ENCODE data around the gene SYNE2. TPM values are rescaled to one million over a fixed set of nuclear protein-coding genes. Genes with fewer than 3 reads are reported as not detected.

SYNE2 gene
- total and polyA plus RNA-seq, 4 experiments from 2014 or later, result 14.2 to 280 (median 189) TPM

- no peak overlapping the region for H3K4me3 ChIP-seq (ENCODE audit: low read length in 2 of 2)
- no peak for DNase-seq
- ChIA-PET CTCF (ENCODE audit: partially characterized antibody) (interaction anchor here (1.2 to 1.3 kb wide), 2 partner anchors 9 to 44 kb away, joined by 3 read pairs; no protein-coding TSS in a partner anchor), POLR2A (ENCODE audit: partially characterized antibody) (interaction anchor here (0.6 kb wide), 1 partner anchor 30 kb away, joined by 3 read pairs; no protein-coding TSS in a partner anchor)
- no peak overlapping the region for H3K27ac ChIP-seq (ENCODE audit: low read depth, low read length)
- Mint-ChIP-seq H3K27me3 (peaks cover 0 to 3% of the 10 kb centered on the region in 2 donors), H3K27ac (peak overlapping the region in 5 of 7 donors; percentile 10 to 70 (median 38)), H3K4me3 (no peak overlapping the region), H3K4me1 (peaks cover 0 to 8% (median 4%) of the 10 kb centered on the region in 4 donors), H3K9me3 (peaks cover 0 to 3% (median 0%) of the 10 kb centered on the region in 8 donors), H3K36me3 (peaks cover 10 to 16% of the 10 kb centered on the region in 2 donors)
- intact Hi-C loops (cut with micrococcal nuclease), result no loop called here
- no peaks in the 10 kb centered on the region for H3K9me3 ChIP-seq (ENCODE audit: control insufficient read depth in 1 of 2, low read length in 2 of 2)
- H3K27me3 ChIP-seq (ENCODE audit: insufficient read depth, low read length), result no peaks in the 10 kb centered on the region
- peaks cover 3% of the 10 kb centered on the region for H3K36me3 ChIP-seq (ENCODE audit: insufficient read depth, low read length)
- no peaks in the 10 kb centered on the region for H3K4me1 ChIP-seq (ENCODE audit: insufficient read depth, low read length)
Observed at GRCh38 chr14:64234877-64235651, 382.3 kb downstream of the SYNE2 start.

GRCh38 chr14:64235652-64236640 lies 383.1 kb downstream of the SYNE2 start:
- H3K4me1 Mint-ChIP-seq, result peaks cover 0 to 8% (median 4%) of the 10 kb centered on the region in 4 donors
- Histone ChIP-seq H3K4me3 (ENCODE audit: low read length in 2 of 2) (no peak overlapping the region), H3K36me3 (ENCODE audit: insufficient read depth, low read length) (peaks cover 3% of the 10 kb centered on the region), H3K9me3 (ENCODE audit: control insufficient read depth in 1 of 2, low read length in 2 of 2) (no peaks in the 10 kb centered on the region), H3K27ac (ENCODE audit: low read depth, low read length) (no peak overlapping the region), H3K27me3 (ENCODE audit: insufficient read depth, low read length) (no peaks in the 10 kb centered on the region), H3K4me1 (ENCODE audit: insufficient read depth, low read length) (no peaks in the 10 kb centered on the region)
- POLR2A ChIA-PET (ENCODE audit: partially characterized antibody), result no interaction called here
- no peak for DNase-seq
- peaks cover 0 to 3% of the 10 kb centered on the region in 2 donors for H3K27me3 Mint-ChIP-seq
- CTCF ChIA-PET (ENCODE audit: partially characterized antibody), result interaction anchor here (1.2 to 1.3 kb wide), 2 partner anchors 9 to 44 kb away, joined by 3 read pairs; no protein-coding TSS in a partner anchor
- H3K4me3 Mint-ChIP-seq, result peak overlapping the region in 1 of 8 donors; percentile 2
- intact Hi-C loops (cut with micrococcal nuclease), result no loop called here
- peaks cover 7 to 12% of the 10 kb centered on the region in 2 donors for H3K36me3 Mint-ChIP-seq
- peak overlapping the region in 6 of 7 donors; percentile 5 to 81 (median 72) for H3K27ac Mint-ChIP-seq
- peaks cover 0 to 3% (median 0%) of the 10 kb centered on the region in 8 donors for H3K9me3 Mint-ChIP-seq

- H3K27ac ChIP-seq (ENCODE audit: low read depth, low read length), result no peak overlapping the region
- H3K36me3 ChIP-seq (ENCODE audit: insufficient read depth, low read length), result no peaks in the 10 kb centered on the region
- no peaks in the 10 kb centered on the region for H3K9me3 ChIP-seq (ENCODE audit: control insufficient read depth in 1 of 2, low read length in 2 of 2)
- H3K27me3 ChIP-seq (ENCODE audit: insufficient read depth, low read length), result no peaks in the 10 kb centered on the region
- peaks cover 0 to 3% of the 10 kb centered on the region in 2 donors for H3K36me3 Mint-ChIP-seq
- H3K4me1 Mint-ChIP-seq, result peaks cover 0 to 8% (median 4%) of the 10 kb centered on the region in 4 donors
- CTCF ChIA-PET (ENCODE audit: partially characterized antibody), result no interaction called here
- H3K4me1 ChIP-seq (ENCODE audit: insufficient read depth, low read length), result no peaks in the 10 kb centered on the region
- peak overlapping the region in 1 of 7 donors; percentile 31 for H3K27ac Mint-ChIP-seq
- DNase-seq, result no peak
- H3K27me3 Mint-ChIP-seq, result peaks cover 3 to 12% of the 10 kb centered on the region in 2 donors
- POLR2A ChIA-PET (ENCODE audit: partially characterized antibody), result no interaction called here
- H3K4me3 Mint-ChIP-seq, result no peak overlapping the region
- no peak overlapping the region for H3K4me3 ChIP-seq (ENCODE audit: low read length in 2 of 2)
- intact Hi-C loops (cut with micrococcal nuclease), result no loop called here
- peaks cover 0 to 6% (median 0%) of the 10 kb centered on the region in 8 donors for H3K9me3 Mint-ChIP-seq
Observed at GRCh38 chr14:64238049-64238448, 385.2 kb downstream of the SYNE2 start.

GRCh38 chr14:64238631-64239030 lies 385.8 kb downstream of the SYNE2 start:
- ChIA-PET POLR2A (ENCODE audit: partially characterized antibody) (no interaction called here), CTCF (ENCODE audit: partially characterized antibody) (no interaction called here)
- Mint-ChIP-seq H3K27me3 (peaks cover 3 to 12% of the 10 kb centered on the region in 2 donors), H3K4me1 (peaks cover 0 to 8% (median 3%) of the 10 kb centered on the region in 4 donors), H3K9me3 (peaks cover 0 to 6% (median 0%) of the 10 kb centered on the region in 8 donors), H3K4me3 (no peak overlapping the region), H3K27ac (peak overlapping the region in 1 of 7 donors; percentile 29), H3K36me3 (peaks cover 0 to 3% of the 10 kb centered on the region in 2 donors)
- H3K36me3 ChIP-seq (ENCODE audit: insufficient read depth, low read length), result no peaks in the 10 kb centered on the region
- no peak for DNase-seq
- H3K27me3 ChIP-seq (ENCODE audit: insufficient read depth, low read length), result no peaks in the 10 kb centered on the region
- no peaks in the 10 kb centered on the region for H3K4me1 ChIP-seq (ENCODE audit: insufficient read depth, low read length)
- intact Hi-C loops (cut with micrococcal nuclease), result no loop called here
- H3K27ac ChIP-seq (ENCODE audit: low read depth, low read length), result no peak overlapping the region
- no peak overlapping the region for H3K4me3 ChIP-seq (ENCODE audit: low read length in 2 of 2)
- no peaks in the 10 kb centered on the region for H3K9me3 ChIP-seq (ENCODE audit: control insufficient read depth in 1 of 2, low read length in 2 of 2)

GRCh38 chr14:64244279-64244678 lies 391.5 kb downstream of the SYNE2 start:
- H3K4me1 Mint-ChIP-seq, result peaks cover 0 to 1% (median 0%) of the 10 kb centered on the region in 4 donors
- no peaks in the 10 kb centered on the region for H3K36me3 ChIP-seq (ENCODE audit: insufficient read depth, low read length)
- H3K27ac Mint-ChIP-seq, result no peak overlapping the region
- no peaks in the 10 kb centered on the region for H3K4me1 ChIP-seq (ENCODE audit: insufficient read depth, low read length)
- H3K4me3 Mint-ChIP-seq, result no peak overlapping the region
- no peaks in the 10 kb centered on the region for H3K27me3 ChIP-seq (ENCODE audit: insufficient read depth, low read length)
- ChIA-PET CTCF (ENCODE audit: partially characterized antibody) (no interaction called here), POLR2A (ENCODE audit: partially characterized antibody) (no interaction called here)
- DNase-seq, result no peak
- intact Hi-C loops (cut with micrococcal nuclease), result no loop called here
- no peaks in the 10 kb centered on the region for H3K9me3 ChIP-seq (ENCODE audit: control insufficient read depth in 1 of 2, low read length in 2 of 2)
- H3K36me3 Mint-ChIP-seq, result peaks cover 0 to 3% of the 10 kb centered on the region in 2 donors
- H3K4me3 ChIP-seq (ENCODE audit: low read length in 2 of 2), result no peak overlapping the region
- peaks cover 0 to 3% (median 0%) of the 10 kb centered on the region in 8 donors for H3K9me3 Mint-ChIP-seq
- H3K27ac ChIP-seq (ENCODE audit: low read depth, low read length), result no peak overlapping the region
- H3K27me3 Mint-ChIP-seq, result peaks cover 14 to 16% of the 10 kb centered on the region in 2 donors

- H3K36me3 Mint-ChIP-seq, result peaks cover 0 to 3% of the 10 kb centered on the region in 2 donors
- no peak overlapping the region for H3K27ac Mint-ChIP-seq
- peaks cover 0 to 3% (median 0%) of the 10 kb centered on the region in 8 donors for H3K9me3 Mint-ChIP-seq
- no peak overlapping the region for H3K27ac ChIP-seq (ENCODE audit: low read depth, low read length)
- intact Hi-C loops (cut with micrococcal nuclease), result no loop called here
- H3K4me1 Mint-ChIP-seq, result peaks cover 0 to 1% (median 0%) of the 10 kb centered on the region in 4 donors
- H3K27me3 ChIP-seq (ENCODE audit: insufficient read depth, low read length), result no peaks in the 10 kb centered on the region
- H3K27me3 Mint-ChIP-seq, result peaks cover 14% of the 10 kb centered on the region in 2 donors
- no peaks in the 10 kb centered on the region for H3K4me1 ChIP-seq (ENCODE audit: insufficient read depth, low read length)
- no peak overlapping the region for H3K4me3 Mint-ChIP-seq
- ChIA-PET CTCF (ENCODE audit: partially characterized antibody) (no interaction called here), POLR2A (ENCODE audit: partially characterized antibody) (interaction anchor here (0.5 kb wide), 1 partner anchor 397 kb away, joined by 3 read pairs; no protein-coding TSS in a partner anchor)
- no peaks in the 10 kb centered on the region for H3K36me3 ChIP-seq (ENCODE audit: insufficient read depth, low read length)
- H3K4me3 ChIP-seq (ENCODE audit: low read length in 2 of 2), result no peak overlapping the region
- DNase-seq, result no peak
- no peaks in the 10 kb centered on the region for H3K9me3 ChIP-seq (ENCODE audit: control insufficient read depth in 1 of 2, low read length in 2 of 2)
Observed at GRCh38 chr14:64245491-64245890, 392.7 kb downstream of the SYNE2 start.
